Osteocyte (in vitro differentiated cells): Measurements from ENCODE around the gene FALEC. TPM values are rescaled to one million over a fixed set of nuclear protein-coding genes. Genes with fewer than 3 reads are reported as not detected.
"Not testable (repeated sequence)": the region's sequence is repeated elsewhere in the genome, so short reads cannot be mapped to it uniquely, and the experiment has no call there.

Experiments used
- DNase-seq: peaks from one replicate; pipeline ENCODE4 v3.0.0; 2021; ENCODE audit warnings: mixed read lengths; ENCODE audit not compliant: unreplicated experiment; ENCODE audit errors: extremely low spot score
- H3K27ac Mint-ChIP-seq: one replicate; pipeline ENCODE4 v1.8.0; 2021; ENCODE audit warnings: mild to moderate bottlenecking, mixed read lengths; ENCODE audit not compliant: unreplicated experiment
- H3K27me3 Mint-ChIP-seq: one replicate; pipeline ENCODE4 v1.8.0; 2021; ENCODE audit warnings: mixed read lengths; ENCODE audit not compliant: unreplicated experiment
- H3K36me3 Mint-ChIP-seq: one replicate; pipeline ENCODE4 v1.8.0; 2021; ENCODE audit warnings: mixed read lengths; ENCODE audit not compliant: unreplicated experiment
- H3K4me1 Mint-ChIP-seq: one replicate; pipeline ENCODE4 v1.8.0; 2021; ENCODE audit warnings: mixed read lengths; ENCODE audit not compliant: unreplicated experiment
- H3K4me3 Mint-ChIP-seq: one replicate; pipeline ENCODE4 v1.8.0; 2021; ENCODE audit warnings: mild to moderate bottlenecking, moderate library complexity, mixed read lengths; ENCODE audit not compliant: unreplicated experiment
- H3K9me3 Mint-ChIP-seq: one replicate; pipeline ENCODE4 v1.8.0; 2021; ENCODE audit warnings: mixed read lengths; ENCODE audit not compliant: unreplicated experiment
- CTCF ChIP-seq: fragments of 200-600 bp; sonication (generic); IDR thresholded peaks from 2 replicates; pipeline ENCODE4 v1.5.0; 2021; ENCODE audit warnings: antibody characterized with exemption, mild to moderate bottlenecking, moderate library complexity
- total RNA-seq: library from RNA; stranded (reverse); gene quantifications from 2 replicates; pipeline ENCODE4 v1.2.1, GENCODE V29; 2021

Gene FALEC
- total RNA-seq, 1 donor from 2014 or later, result not detected

GRCh38 chr1:150564051-150564991 lies 48.8 kb downstream of the FALEC start:
- DNase-seq, result no peak
- Mint-ChIP-seq H3K9me3 (no peaks in the 10 kb centered on the region), H3K27me3 (no peaks in the 10 kb centered on the region), H3K27ac (peak overlapping the region; percentile 100), H3K36me3 (no peaks in the 10 kb centered on the region), H3K4me3 (peak overlapping the region; percentile 91), H3K4me1 (peaks cover 90% of the 10 kb centered on the region)
- TF ChIP-seq CTCF, result no peak

GRCh38 chr1:150565240-150565991 lies 49.9 kb downstream of the FALEC start:
- H3K27me3 Mint-ChIP-seq, H3K9me3 Mint-ChIP-seq, H3K36me3 Mint-ChIP-seq, DNase-seq: not testable (repeated sequence)
- Mint-ChIP-seq H3K4me1 (peaks cover 94% of the 10 kb centered on the region), H3K27ac (peak overlapping the region; percentile 100), H3K4me3 (peak overlapping the region; percentile 17)

GRCh38 chr1:150566589-150567340 lies 51.2 kb downstream of the FALEC start:
- Mint-ChIP-seq H3K4me1 (peaks cover 94% of the 10 kb centered on the region), H3K27me3 (no peaks in the 10 kb centered on the region), H3K4me3 (peak overlapping the region; percentile 73)

GRCh38 chr1:150567341-150567716 lies 51.8 kb downstream of the FALEC start:
- H3K27me3 Mint-ChIP-seq, result no peaks in the 10 kb centered on the region
- H3K27ac Mint-ChIP-seq, result peak overlapping the region; percentile 97
- no peak for DNase-seq
- peaks cover 18% of the 10 kb centered on the region for H3K36me3 Mint-ChIP-seq
- TF ChIP-seq CTCF, result no peak
- peak overlapping the region; percentile 73 for H3K4me3 Mint-ChIP-seq
- H3K4me1 Mint-ChIP-seq, result peaks cover 93% of the 10 kb centered on the region
- no peaks in the 10 kb centered on the region for H3K9me3 Mint-ChIP-seq

More at GRCh38 chr1:150566589-150567340, 51.2 kb downstream of the FALEC start:
- Mint-ChIP-seq H3K27ac (peak overlapping the region; percentile 97), H3K36me3 (peaks cover 17% of the 10 kb centered on the region), H3K9me3 (no peaks in the 10 kb centered on the region)
- TF ChIP-seq CTCF, result no peak
- DNase-seq, result no peak
